Glutamatergic neuron (in vitro differentiated cells): ENCODE results near the gene ATG10. TPM values are rescaled to one million over a fixed set of nuclear protein-coding genes. Genes with fewer than 3 reads are reported as not detected.

Experiments used
- DNase-seq: peaks from one replicate; pipeline ENCODE4 v3.0.0; 2022
- H3K27ac Mint-ChIP-seq: one replicate; pipeline ENCODE4 v1.8.0; 2020; ENCODE audit warnings: mild to moderate bottlenecking, mixed read lengths, inconsistent platforms; ENCODE audit not compliant: unreplicated experiment
- H3K27me3 Mint-ChIP-seq: one replicate; pipeline ENCODE4 v1.8.0; 2020; ENCODE audit warnings: mild to moderate bottlenecking, moderate library complexity, mixed read lengths, inconsistent platforms; ENCODE audit not compliant: unreplicated experiment
- H3K36me3 Mint-ChIP-seq: one replicate; pipeline ENCODE4 v1.8.0; 2020; ENCODE audit warnings: mild to moderate bottlenecking, mixed read lengths, inconsistent platforms; ENCODE audit not compliant: unreplicated experiment
- H3K4me1 Mint-ChIP-seq: one replicate; pipeline ENCODE4 v1.8.0; 2020; ENCODE audit warnings: mild to moderate bottlenecking, low read depth, mixed read lengths, inconsistent platforms; ENCODE audit not compliant: unreplicated experiment
- H3K4me3 Mint-ChIP-seq: one replicate; pipeline ENCODE4 v1.8.0; 2020; ENCODE audit warnings: mild to moderate bottlenecking, mixed read lengths, inconsistent platforms; ENCODE audit not compliant: unreplicated experiment
- H3K9me3 Mint-ChIP-seq: one replicate; pipeline ENCODE4 v1.8.0; 2020; ENCODE audit warnings: mild to moderate bottlenecking, moderate library complexity, mixed read lengths, inconsistent platforms; ENCODE audit not compliant: unreplicated experiment
- total RNA-seq: library from RNA; stranded (reverse); fragmentation: NEBNext Ultra II Directional; extraction: Animal tissue kit (Norgen Biotek cat#: 25700); gene quantifications from one replicate; pipeline ENCODE4 v1.2.1, GENCODE V29; 2021; ENCODE audit not compliant: unreplicated experiment
- TF ChIP-seq, protein P1 (sequence below): fragments of 200-600 bp; sonication (generic); IDR thresholded peaks from one replicate; pipeline ENCODE4 v1.5.0; 2021; ENCODE audit not compliant: partially characterized antibody, unreplicated experiment

ATG10 gene
- total RNA-seq, 1 donor from 2014 or later: 12.1 TPM

GRCh38 chr5:82151204-82151603 is 179.4 kb downstream of the ATG10 start:
- DNase-seq: no peak
- peaks cover 12% of the 10 kb centered on the region for H3K4me1 Mint-ChIP-seq
- no peaks in the 10 kb centered on the region for H3K36me3 Mint-ChIP-seq
- TF ChIP-seq, protein P1, sequence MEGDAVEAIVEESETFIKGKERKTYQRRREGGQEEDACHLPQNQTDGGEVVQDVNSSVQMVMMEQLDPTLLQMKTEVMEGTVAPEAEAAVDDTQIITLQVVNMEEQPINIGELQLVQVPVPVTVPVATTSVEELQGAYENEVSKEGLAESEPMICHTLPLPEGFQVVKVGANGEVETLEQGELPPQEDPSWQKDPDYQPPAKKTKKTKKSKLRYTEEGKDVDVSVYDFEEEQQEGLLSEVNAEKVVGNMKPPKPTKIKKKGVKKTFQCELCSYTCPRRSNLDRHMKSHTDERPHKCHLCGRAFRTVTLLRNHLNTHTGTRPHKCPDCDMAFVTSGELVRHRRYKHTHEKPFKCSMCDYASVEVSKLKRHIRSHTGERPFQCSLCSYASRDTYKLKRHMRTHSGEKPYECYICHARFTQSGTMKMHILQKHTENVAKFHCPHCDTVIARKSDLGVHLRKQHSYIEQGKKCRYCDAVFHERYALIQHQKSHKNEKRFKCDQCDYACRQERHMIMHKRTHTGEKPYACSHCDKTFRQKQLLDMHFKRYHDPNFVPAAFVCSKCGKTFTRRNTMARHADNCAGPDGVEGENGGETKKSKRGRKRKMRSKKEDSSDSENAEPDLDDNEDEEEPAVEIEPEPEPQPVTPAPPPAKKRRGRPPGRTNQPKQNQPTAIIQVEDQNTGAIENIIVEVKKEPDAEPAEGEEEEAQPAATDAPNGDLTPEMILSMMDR: no peak
- H3K4me3 Mint-ChIP-seq: no peak overlapping the region
- H3K27me3 Mint-ChIP-seq: no peaks in the 10 kb centered on the region
- H3K27ac Mint-ChIP-seq: no peak overlapping the region
- no peaks in the 10 kb centered on the region for H3K9me3 Mint-ChIP-seq

DNA sequence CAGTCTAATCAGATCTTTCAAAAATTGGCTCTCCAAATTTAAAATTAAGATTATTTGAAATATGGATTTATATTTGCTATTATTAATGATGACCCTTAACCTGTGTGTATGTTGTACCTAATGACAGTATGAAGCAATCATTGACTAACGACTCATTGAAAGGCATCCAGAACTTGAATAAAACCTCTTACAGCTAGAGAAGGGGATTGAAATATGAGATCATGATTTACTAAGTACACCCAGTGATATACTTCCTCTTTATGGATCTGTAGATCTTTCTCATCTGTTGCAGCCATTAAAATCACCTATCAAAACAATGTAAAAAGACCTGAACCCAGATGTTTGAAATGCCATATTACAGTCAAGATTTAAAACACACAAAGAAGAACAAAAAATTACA is 179.8 kb downstream of the ATG10 start:
- Mint-ChIP-seq H3K27ac (no peak overlapping the region), H3K4me3 (no peak overlapping the region)

DNA sequence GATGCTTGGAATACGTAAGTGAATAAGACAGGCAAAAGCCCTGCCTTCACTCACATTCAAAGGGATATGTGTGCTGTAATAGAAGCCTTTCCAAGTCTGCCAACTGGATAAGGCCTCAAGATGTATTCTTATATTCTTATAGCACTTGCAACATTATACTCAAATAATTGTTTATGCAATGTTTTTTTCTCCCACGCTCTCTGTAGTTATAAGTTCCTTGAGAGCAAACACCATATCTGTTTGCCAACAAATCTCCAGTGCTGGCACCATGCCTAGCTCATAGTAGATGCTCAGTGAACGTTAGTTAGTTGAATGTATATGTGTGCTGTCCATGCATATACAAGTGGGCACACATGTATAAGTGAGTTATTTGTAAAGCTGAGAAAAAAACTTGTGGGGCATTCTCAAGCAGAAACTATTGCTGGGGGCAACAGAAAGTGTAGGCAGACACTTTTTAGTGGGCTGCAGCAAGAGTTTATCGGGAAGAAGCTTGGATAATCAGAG is 181.2 kb downstream of the ATG10 start:
- no peaks in the 10 kb centered on the region for H3K9me3 Mint-ChIP-seq
- no peak overlapping the region for H3K27ac Mint-ChIP-seq
- no peak overlapping the region for H3K4me3 Mint-ChIP-seq
- no peak for DNase-seq
- TF ChIP-seq, protein P1: no peak
- no peaks in the 10 kb centered on the region for H3K36me3 Mint-ChIP-seq
- peaks cover 12% of the 10 kb centered on the region for H3K4me1 Mint-ChIP-seq
- H3K27me3 Mint-ChIP-seq: no peaks in the 10 kb centered on the region

More for the DNA sequence above, 179.8 kb downstream of the ATG10 start:
- Mint-ChIP-seq H3K4me1 (peaks cover 12% of the 10 kb centered on the region), H3K9me3 (no peaks in the 10 kb centered on the region), H3K27me3 (no peaks in the 10 kb centered on the region), H3K36me3 (no peaks in the 10 kb centered on the region)
- DNase-seq: no peak
- TF ChIP-seq, protein P1: no peak

- TF ChIP-seq, protein P1: no peak
- H3K27me3 Mint-ChIP-seq: no peaks in the 10 kb centered on the region
- no peaks in the 10 kb centered on the region for H3K36me3 Mint-ChIP-seq
- DNase-seq: no peak
- no peak overlapping the region for H3K4me3 Mint-ChIP-seq
- H3K9me3 Mint-ChIP-seq: peaks cover 2% of the 10 kb centered on the region
- H3K4me1 Mint-ChIP-seq: peaks cover 12% of the 10 kb centered on the region
- H3K27ac Mint-ChIP-seq: no peak overlapping the region
Observed at GRCh38 chr5:82154776-82155175, 183.0 kb downstream of the ATG10 start.

DNA sequence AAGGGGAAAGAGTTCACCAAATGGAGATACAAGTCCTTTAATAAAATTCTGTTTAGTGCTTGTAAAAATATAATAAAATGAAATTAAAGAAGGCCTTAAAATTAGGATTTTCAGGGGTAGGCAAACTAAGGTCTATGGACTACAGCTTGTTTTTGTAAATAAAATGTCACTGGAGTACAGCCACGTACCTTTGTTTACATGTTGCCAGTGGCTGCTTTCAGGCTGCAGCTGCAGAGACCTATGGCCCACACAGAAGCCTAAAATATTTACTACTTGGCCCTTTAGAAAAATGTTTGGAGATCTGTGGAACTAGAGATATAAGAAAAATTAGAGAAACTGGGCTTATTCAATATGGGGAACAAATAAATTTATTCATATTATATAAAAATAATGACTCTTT is 183.5 kb downstream of the ATG10 start:
- TF ChIP-seq, protein P1: no peak
- Mint-ChIP-seq H3K27ac (no peak overlapping the region), H3K36me3 (no peaks in the 10 kb centered on the region), H3K9me3 (peaks cover 2% of the 10 kb centered on the region), H3K4me1 (peaks cover 9% of the 10 kb centered on the region), H3K27me3 (no peaks in the 10 kb centered on the region), H3K4me3 (no peak overlapping the region)
- no peak for DNase-seq
